CD4-positive, alpha-beta T cell treated with Interleukin-10 for 1 hour (primary cell): ENCODE data around the gene ANXA9.
A peak's percentile ranks its signal among the peaks of the same experiment; 100 is the strongest.

Experiments
- DNase-seq: peaks from one replicate; pipeline ENCODE4 v3.0.0-alpha.2; 2020

Gene ANXA9

GRCh38 chr1:151005729-151006319 lies 23.7 kb downstream of the ANXA9 start:
- no peak for DNase-seq

- peak; percentile 53 for DNase-seq
Measured at GRCh38 chr1:151006327-151007052, 24.4 kb downstream of the ANXA9 start, which contains the start of gene MINDY1. TSS of gene MINDY1 (minus strand) at chr1:151006902. CDS start at chr1:151002617, 4,285 bp downstream.

GRCh38 chr1:151007853-151008243 lies 25.8 kb downstream of the ANXA9 start:
- DNase-seq = no peak

GRCh38 chr1:151008244-151009205 lies 26.4 kb downstream of the ANXA9 start, which contains the start of gene PRUNE1:
TSS of gene PRUNE1 (plus strand) at chr1:151008449. CDS start at chr1:151008633, 184 bp downstream.
- DNase-seq = peak; percentile 99

GRCh38 chr1:151009206-151009587 lies 27.1 kb downstream of the ANXA9 start:
- DNase-seq = no peak

- DNase-seq = no peak
Measured at GRCh38 chr1:151009674-151010345, 27.7 kb downstream of the ANXA9 start.

- DNase-seq = no peak
Measured at GRCh38 chr1:151010346-151010726, 28.2 kb downstream of the ANXA9 start.

- no peak for DNase-seq
Measured at GRCh38 chr1:151011154-151011850, 29.2 kb downstream of the ANXA9 start.

- DNase-seq = no peak
Measured at GRCh38 chr1:151012684-151013471, 30.8 kb downstream of the ANXA9 start.

- DNase-seq = no peak
Measured at GRCh38 chr1:151013518-151013917, 31.4 kb downstream of the ANXA9 start.

- DNase-seq = peak; percentile 91
Measured at GRCh38 chr1:151024540-151025146, 42.6 kb downstream of the ANXA9 start.

GRCh38 chr1:151026460-151026859 lies 44.4 kb downstream of the ANXA9 start:
- DNase-seq = no peak

GRCh38 chr1:151032164-151032563 lies 50.1 kb downstream of the ANXA9 start:
- no peak for DNase-seq

GRCh38 chr1:151035167-151035566 lies 53.1 kb downstream of the ANXA9 start:
- DNase-seq = no peak

GRCh38 chr1:151036356-151036755 lies 54.3 kb downstream of the ANXA9 start, which contains the start of gene BNIPL:
TSS of gene BNIPL (plus strand) at chr1:151036586. CDS start at chr1:151036726, 140 bp downstream.
- DNase-seq = no peak

- no peak for DNase-seq
Measured at GRCh38 chr1:151037032-151037431, 54.9 kb downstream of the ANXA9 start.

GRCh38 chr1:151039521-151039920 lies 57.4 kb downstream of the ANXA9 start:
- DNase-seq = no peak

GRCh38 chr1:151043163-151043562 lies 61.1 kb downstream of the ANXA9 start:
- DNase-seq = peak; percentile 31
